ENCODE measurements around the gene ZGRF1. TPM values are rescaled to one million over a fixed set of nuclear protein-coding genes. Genes with fewer than 3 reads are reported as not detected.

Gene ZGRF1
- total RNA-seq (2022; extraction: Qiagen RNA extraction; ENCODE audit: low read depth) = 2.8 to 4.2 TPM (median 3.6 TPM) in 5 replicates

GRCh38 chr4:112636688-112637551 lies at the start of gene ZGRF1, which contains the start of gene LARP7:
ZGRF1 (minus strand) TSS chr4:112636909; CDS start chr4:112633176, 3,733 bp downstream.
LARP7 (plus strand) TSS chr4:112637143; CDS start chr4:112644670, 7,527 bp downstream.

GRCh38 chr4:112516066-112516470 lies 120.6 kb downstream of the ZGRF1 start, which contains the start of gene NEUROG2:
NEUROG2 (minus strand) TSS chr4:112516180; CDS start chr4:112515475, 705 bp downstream.

Other genes starting within 250 kb of the ZGRF1 start
- not detected in 5 replicates for gene NEUROG2, start 120.7 kb downstream of the ZGRF1 start, total RNA-seq (2022; extraction: Qiagen RNA extraction; ENCODE audit: low read depth)
- 24.9 to 33.6 TPM (median 26.3 TPM) in 5 replicates for gene LARP7, start 234 bp upstream of the ZGRF1 start, total RNA-seq (2022; extraction: Qiagen RNA extraction; ENCODE audit: low read depth)